Activated CD8-positive, alpha-beta memory T cell treated with anti-CD3 and anti-CD28 coated beads for 48 hours (primary cell): ENCODE measurements around the gene TRPC6.
"Not testable (repeated sequence)": the region's sequence is repeated elsewhere in the genome, so short reads cannot be mapped to it uniquely, and the experiment has no call there.

Experiments
- DNase-seq, 3 experiments: peaks; one replicate each; pipeline ENCODE4 v3.0.0-alpha.2; 2020; ENCODE audit warnings: low read depth in 2 of 3, low spot score in 2 of 3

Gene TRPC6

DNA sequence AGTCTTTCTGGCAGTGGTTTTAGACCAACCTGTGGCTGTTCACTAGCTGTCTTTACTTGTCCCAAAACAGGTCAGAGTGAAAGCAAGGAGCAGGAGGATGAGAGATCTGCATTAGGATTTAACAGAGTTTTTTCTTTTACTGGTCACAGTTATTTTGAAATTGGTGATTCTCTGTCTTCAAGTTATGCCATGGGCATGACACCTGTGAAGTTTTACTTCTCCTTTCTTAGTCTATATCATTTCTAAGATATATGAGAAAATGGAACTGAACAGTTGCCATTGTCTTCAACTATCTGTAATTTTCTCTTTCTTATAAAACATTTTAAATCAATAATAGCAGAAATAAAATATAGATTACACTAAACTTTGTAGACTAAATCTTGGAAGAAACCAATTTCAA is 60.6 kb downstream of the TRPC6 start:
- DNase-seq: no peak

GRCh38 chr11:101521821-101522220 is 62.0 kb downstream of the TRPC6 start:
- no peak for DNase-seq

DNA sequence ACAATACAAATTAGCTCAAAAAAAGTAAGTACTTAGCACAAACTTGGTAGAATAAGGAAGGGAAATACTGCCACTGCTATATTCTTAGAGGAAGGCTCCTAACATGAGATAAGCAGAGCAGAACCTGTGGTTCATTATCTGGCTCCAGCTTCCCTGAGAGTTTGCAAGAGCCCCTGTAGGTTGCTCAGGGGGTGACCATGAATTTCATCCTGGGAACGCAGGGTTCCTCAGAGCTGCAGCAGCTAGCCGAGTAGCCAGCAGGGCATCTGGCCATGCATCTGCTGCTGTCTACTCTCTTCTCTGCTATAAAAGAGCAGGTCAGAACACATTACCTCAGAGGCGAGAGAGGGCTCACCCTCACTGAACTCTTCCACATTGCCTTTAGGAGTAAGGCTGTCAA is 67.3 kb downstream of the TRPC6 start:
- no peak for DNase-seq

DNA sequence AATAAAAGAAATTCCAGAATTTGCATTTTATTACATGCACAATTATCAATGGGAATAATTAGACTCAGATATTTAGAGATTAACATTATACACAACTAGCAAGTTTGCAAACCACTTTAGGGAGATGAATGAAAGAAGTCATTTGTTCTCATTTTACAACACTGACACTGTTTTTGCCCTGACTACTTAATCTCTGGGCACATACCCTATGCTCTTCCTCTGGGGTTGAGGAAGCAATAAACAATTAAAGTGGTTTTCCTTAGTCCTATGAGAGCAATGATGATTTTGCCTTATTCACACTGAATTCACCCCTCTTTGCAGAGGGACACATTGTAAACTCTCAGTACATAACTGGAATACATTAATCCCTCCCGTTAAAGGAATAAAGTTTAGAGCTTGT is 72.7 kb downstream of the TRPC6 start:
- no peak for DNase-seq

GRCh38 chr11:101510591-101510990 is 73.2 kb downstream of the TRPC6 start:
- no peak for DNase-seq

- no peak for DNase-seq
Observed at GRCh38 chr11:101509922-101510321, 73.9 kb downstream of the TRPC6 start.

- DNase-seq: no peak
Observed at GRCh38 chr11:101508370-101508769, 75.4 kb downstream of the TRPC6 start.

DNA sequence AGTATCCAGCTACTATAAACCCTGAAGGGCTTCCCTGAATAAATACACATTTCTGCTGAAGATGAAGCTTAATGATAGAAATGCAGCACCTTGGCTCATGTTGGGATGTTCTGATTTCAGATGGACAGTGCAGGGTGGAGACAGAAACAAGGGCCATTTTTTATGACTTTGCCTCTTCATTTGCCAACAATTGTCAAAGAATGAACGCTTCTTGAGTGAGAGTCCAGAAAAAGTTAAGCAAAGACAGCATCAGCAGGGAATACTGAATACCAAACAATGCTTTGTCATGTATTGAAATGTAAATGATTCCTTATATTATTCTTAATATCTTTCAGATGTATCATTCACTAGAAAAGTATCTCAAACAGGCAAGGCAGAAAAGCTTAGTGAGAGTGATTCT is 84.9 kb downstream of the TRPC6 start:
- no peak for DNase-seq

GRCh38 chr11:101497291-101497690 is 86.5 kb downstream of the TRPC6 start:
- DNase-seq: no peak

DNA sequence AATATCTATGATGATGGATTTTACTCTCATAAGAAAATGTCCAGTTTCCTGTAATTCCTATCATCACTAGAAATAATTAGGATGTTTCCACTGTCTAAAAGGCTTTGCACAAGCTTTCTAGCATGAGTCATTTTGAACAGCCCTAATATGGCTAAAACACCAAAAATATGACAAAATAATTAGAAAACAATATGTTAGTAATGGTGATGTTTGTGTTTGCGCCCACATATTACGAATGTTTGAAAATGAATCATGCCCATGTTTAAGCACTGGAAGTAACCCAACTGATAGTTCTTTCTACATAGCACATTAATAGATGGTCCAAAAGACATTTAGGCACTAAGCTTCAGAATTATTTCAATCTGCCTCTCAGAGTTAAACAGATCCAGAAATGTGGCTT is 96.0 kb downstream of the TRPC6 start:
- no peak for DNase-seq

GRCh38 chr11:101482556-101483124 is 101.2 kb downstream of the TRPC6 start:
- no peak for DNase-seq

DNA sequence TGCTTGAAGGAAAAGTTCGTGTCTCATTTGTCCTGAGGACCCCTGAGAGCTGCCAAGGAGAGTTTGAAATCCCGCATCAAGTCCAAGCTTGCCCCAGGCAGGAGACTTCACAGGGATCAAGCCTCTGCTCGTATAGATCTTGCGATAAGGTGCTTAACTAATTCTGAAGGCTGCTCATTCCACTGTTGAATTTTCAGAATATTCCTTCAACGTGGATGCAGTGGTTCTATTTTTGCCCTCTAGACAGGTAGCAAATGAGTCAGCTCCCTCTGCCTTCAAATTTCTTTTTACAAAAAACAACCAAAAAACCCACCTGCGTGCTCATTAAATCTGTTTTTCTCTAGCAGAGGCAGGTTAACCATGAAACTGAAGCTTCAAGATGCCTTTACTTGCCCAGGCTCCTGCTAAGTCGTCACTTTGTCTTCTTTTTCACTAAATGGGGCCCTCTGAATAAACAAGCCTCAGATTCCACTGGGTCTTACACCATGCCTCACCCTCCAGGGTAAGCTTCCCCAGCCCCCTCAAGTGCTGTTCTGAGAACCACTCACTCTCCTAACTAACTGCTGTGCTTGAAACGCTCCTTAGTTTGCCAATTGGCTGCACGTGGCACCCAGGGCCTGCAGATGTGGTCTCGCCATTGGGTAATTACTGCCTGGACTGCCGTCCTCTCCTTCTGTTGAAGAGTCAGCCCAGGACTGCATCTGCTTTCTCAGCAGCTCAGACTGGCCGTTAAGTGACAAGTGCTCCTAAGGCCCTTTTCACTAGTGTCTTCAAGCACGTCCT is 105.0 kb downstream of the TRPC6 start:
- no peak for DNase-seq

GRCh38 chr11:101477926-101478325 is 105.9 kb downstream of the TRPC6 start:
- DNase-seq: no peak

DNA sequence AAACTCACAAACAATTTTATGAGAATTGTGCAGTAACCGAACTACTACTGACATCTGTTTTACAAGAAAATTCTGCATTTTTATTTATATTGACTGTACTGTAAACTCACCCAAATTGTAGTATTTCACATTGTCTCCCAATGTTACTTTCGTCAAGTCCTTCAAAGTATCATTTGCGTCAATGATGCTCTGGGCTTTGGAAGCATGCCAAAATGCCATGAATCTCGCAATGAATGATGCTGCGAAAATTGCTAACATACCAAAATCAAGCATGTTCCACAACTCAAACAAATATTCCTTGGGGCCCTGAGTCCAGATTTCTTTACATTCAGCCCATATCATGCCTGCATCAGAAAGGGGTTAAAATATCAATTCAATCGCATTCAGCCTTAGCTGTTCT is 107.6 kb downstream of the TRPC6 start:
- DNase-seq: no peak

DNA sequence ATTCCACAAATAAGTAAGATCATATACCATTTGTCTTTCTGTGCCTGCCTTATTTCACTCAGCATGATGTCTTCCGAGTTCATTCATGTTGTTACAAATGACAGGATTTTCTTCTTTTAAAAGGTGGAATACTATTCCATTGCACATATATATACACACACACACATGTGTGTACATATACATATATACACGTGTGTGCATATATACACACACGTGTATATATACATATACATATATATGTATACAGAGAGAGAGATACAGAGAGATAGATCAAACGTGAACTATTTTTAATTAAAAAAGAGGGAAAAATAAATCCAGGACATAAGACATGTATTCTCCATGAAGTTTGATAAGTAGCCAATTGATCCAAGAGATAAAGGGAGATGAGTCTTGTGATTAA is 108.1 kb downstream of the TRPC6 start:
- no peak for DNase-seq

GRCh38 chr11:101474666-101475065 is 109.1 kb downstream of the TRPC6 start:
- no peak for DNase-seq

DNA sequence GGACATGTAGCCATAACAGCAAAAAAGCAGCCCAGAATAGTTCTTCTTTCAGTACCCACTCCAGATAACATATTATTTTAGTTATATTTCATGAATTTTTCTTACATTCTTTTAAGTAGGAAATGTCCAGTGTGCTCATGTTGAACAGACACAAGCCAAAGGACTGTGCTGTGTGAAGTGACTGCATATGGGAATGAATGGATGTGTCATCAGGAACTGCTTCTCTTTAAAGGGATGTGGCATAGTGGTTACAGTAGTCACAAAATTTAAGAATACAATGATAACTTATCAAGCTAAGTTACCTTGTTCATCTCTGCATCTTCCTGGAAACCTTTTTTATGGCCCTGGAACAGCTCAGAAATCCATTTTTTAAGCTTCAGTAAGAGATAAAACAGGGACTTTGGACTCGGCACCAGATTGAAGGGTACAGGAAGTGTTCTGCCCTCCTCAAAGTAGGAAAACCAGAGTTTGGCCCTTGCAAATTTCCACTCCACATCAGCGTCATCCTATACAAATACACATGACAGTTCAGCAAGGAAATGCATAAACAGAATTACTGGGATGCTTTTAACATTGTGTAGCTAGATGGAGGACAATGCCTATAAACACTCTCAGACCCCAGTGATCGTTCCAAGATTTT is 112.8 kb downstream of the TRPC6 start:
- no peak for DNase-seq

- no peak for DNase-seq
Observed at GRCh38 chr11:101470419-101470818, 113.4 kb downstream of the TRPC6 start.

DNA sequence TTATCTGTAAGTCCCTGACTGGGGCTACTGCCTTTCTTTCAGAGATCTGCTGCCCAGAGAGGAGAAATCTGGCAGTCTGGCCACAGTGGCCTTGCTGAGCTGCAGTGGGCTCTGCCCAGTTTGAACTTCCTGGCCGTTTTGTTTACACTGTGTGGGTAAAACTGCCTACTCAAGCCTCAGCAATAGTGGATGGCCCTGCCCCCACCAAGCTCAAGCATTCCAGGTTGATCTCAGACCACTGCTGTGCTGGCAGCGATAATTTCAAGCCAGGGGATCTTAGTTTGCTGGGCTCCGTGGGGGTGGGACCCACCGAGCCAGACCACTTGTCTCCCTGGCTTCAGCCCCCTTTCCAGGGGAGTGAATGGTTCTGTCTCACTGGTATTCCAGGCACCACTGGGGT is 117.5 kb downstream of the TRPC6 start:
- DNase-seq: no peak

DNA sequence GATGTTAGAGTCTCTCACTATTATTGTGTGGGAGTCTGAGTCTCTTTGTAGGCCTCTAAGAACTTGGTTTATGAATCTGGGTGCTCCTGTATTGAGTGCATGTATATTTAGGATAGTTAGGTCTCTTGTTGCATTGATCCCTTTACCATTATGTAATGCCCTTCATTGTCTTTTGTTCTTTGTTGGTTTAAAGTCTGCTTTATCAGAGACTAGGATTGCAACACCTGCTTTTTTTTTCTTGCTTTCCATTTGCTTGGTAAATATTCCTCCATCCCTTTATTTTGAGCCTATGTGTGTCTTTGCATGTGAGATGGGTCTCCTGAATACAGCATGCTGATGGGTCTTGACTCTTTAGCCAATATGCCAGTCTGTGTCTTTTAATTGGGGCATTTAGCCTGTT is 119.4 kb downstream of the TRPC6 start:
- DNase-seq: not testable (repeated sequence)

DNA sequence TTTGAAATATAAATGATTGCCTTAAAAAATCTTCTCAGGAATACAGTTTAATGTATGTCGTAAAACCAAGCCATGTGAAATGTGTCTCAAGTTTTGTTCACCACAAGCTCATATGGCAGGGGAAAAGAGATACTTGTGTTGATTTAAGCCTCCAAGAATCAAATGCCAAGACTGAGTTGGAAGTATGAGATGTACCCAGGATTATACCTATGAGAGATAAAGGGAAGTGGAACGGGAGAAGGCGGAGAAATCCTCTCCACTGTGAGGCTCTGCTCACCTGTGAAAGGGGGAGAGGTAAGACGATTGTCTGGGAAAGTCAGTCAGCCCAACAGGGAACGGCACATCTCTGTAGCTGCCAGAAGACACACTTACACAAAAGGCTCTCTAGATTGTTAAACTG is 124.8 kb downstream of the TRPC6 start:
- DNase-seq: no peak

GRCh38 chr11:101458161-101458560 is 125.6 kb downstream of the TRPC6 start:
- DNase-seq: no peak

GRCh38 chr11:101456812-101457211 is 127.0 kb downstream of the TRPC6 start:
- DNase-seq: no peak
